Mucosa of stomach (tissue), 1 donor: Measurements from ENCODE around the gene TRIM74.
"Not testable (repeated sequence)": the region's sequence is repeated elsewhere in the genome, so short reads cannot be mapped to it uniquely, and the experiment has no call there.

Experiments used
- H3K27me3 ChIP-seq: one replicate; pipeline ENCODE4 v1.7.0; 2013; ENCODE audit warnings: mild to moderate bottlenecking, low read length; ENCODE audit not compliant: control insufficient read depth, insufficient read depth
- H3K36me3 ChIP-seq: one replicate; pipeline ENCODE4 v1.7.0; 2013; ENCODE audit warnings: low read length; ENCODE audit not compliant: control insufficient read depth, insufficient read depth
- H3K4me1 ChIP-seq: one replicate; pipeline ENCODE4 v1.7.0; 2013; ENCODE audit warnings: mild to moderate bottlenecking, low read length; ENCODE audit not compliant: control insufficient read depth, insufficient read depth
- H3K4me3 ChIP-seq: one replicate; pipeline ENCODE4 v1.7.0; 2013; ENCODE audit warnings: low read length
- H3K9ac ChIP-seq: one replicate; pipeline ENCODE4 v1.7.0; 2013; ENCODE audit warnings: mild to moderate bottlenecking, low read length, moderate library complexity
- H3K9me3 ChIP-seq: one replicate; pipeline ENCODE4 v1.7.0; 2013; ENCODE audit warnings: mild to moderate bottlenecking, low read length, moderate library complexity; ENCODE audit not compliant: control insufficient read depth
- donor health status: Pancreatic carcinoma.

The TRIM74 gene

GRCh38 chr7:72949686-72950085 lies 19.6 kb downstream of the TRIM74 start:
- H3K9me3 ChIP-seq, H3K4me1 ChIP-seq, H3K9ac ChIP-seq, H3K27me3 ChIP-seq, H3K36me3 ChIP-seq, H3K4me3 ChIP-seq: not testable (repeated sequence)

GRCh38 chr7:72949276-72949675 lies 20.0 kb downstream of the TRIM74 start:
- H3K27me3 ChIP-seq, H3K9me3 ChIP-seq, H3K4me3 ChIP-seq, H3K9ac ChIP-seq, H3K36me3 ChIP-seq, H3K4me1 ChIP-seq: not testable (repeated sequence)

GRCh38 chr7:72948714-72949113 lies 20.6 kb downstream of the TRIM74 start:
- not testable (repeated sequence) for H3K4me3 ChIP-seq, H3K4me1 ChIP-seq, H3K9ac ChIP-seq, H3K36me3 ChIP-seq, H3K27me3 ChIP-seq, H3K9me3 ChIP-seq

- H3K4me3 ChIP-seq, H3K9ac ChIP-seq, H3K36me3 ChIP-seq, H3K4me1 ChIP-seq, H3K27me3 ChIP-seq, H3K9me3 ChIP-seq: not testable (repeated sequence)
Measured at GRCh38 chr7:72946130-72946745, 23.0 kb downstream of the TRIM74 start.

- not testable (repeated sequence) for H3K4me1 ChIP-seq, H3K36me3 ChIP-seq
Measured at GRCh38 chr7:72945597-72945996, 23.7 kb downstream of the TRIM74 start.

GRCh38 chr7:72944937-72945336 lies 24.3 kb downstream of the TRIM74 start:
- H3K36me3 ChIP-seq, H3K27me3 ChIP-seq, H3K4me1 ChIP-seq, H3K9ac ChIP-seq, H3K9me3 ChIP-seq, H3K4me3 ChIP-seq: not testable (repeated sequence)

More at GRCh38 chr7:72945597-72945996, 23.7 kb downstream of the TRIM74 start:
- not testable (repeated sequence) for H3K9ac ChIP-seq, H3K4me3 ChIP-seq, H3K27me3 ChIP-seq, H3K9me3 ChIP-seq

GRCh38 chr7:72942956-72943355 lies 26.3 kb downstream of the TRIM74 start:
- not testable (repeated sequence) for H3K4me1 ChIP-seq, H3K27me3 ChIP-seq, H3K9ac ChIP-seq, H3K9me3 ChIP-seq, H3K36me3 ChIP-seq, H3K4me3 ChIP-seq

GRCh38 chr7:72942022-72942705 lies 27.1 kb downstream of the TRIM74 start:
- not testable (repeated sequence) for H3K9ac ChIP-seq, H3K9me3 ChIP-seq, H3K4me3 ChIP-seq, H3K4me1 ChIP-seq, H3K36me3 ChIP-seq, H3K27me3 ChIP-seq

- not testable (repeated sequence) for H3K27me3 ChIP-seq, H3K4me1 ChIP-seq, H3K36me3 ChIP-seq, H3K9me3 ChIP-seq, H3K9ac ChIP-seq, H3K4me3 ChIP-seq
Measured at GRCh38 chr7:72928216-72928615, 41.0 kb downstream of the TRIM74 start.

GRCh38 chr7:72927791-72928190 lies 41.5 kb downstream of the TRIM74 start:
- H3K36me3 ChIP-seq, H3K4me1 ChIP-seq, H3K9ac ChIP-seq, H3K27me3 ChIP-seq, H3K4me3 ChIP-seq, H3K9me3 ChIP-seq: not testable (repeated sequence)

- Histone ChIP-seq H3K36me3 (no peaks in the 10 kb centered on the region), H3K9me3 (no peaks in the 10 kb centered on the region), H3K9ac (peak overlapping the region; percentile 95), H3K27me3 (no peaks in the 10 kb centered on the region), H3K4me3 (no peak overlapping the region), H3K4me1 (peaks cover 4% of the 10 kb centered on the region)
Measured at GRCh38 chr7:72925546-72926120, 43.6 kb downstream of the TRIM74 start.

GRCh38 chr7:72924733-72925545 lies 44.3 kb downstream of the TRIM74 start, which contains the start of gene POM121:
Gene POM121 (plus strand): TSS chr7:72925095. CDS start chr7:72925122, 27 bp downstream.
- no peaks in the 10 kb centered on the region for H3K36me3 ChIP-seq
- peak within 1 kb of the TSS; percentile 99 for H3K4me3 ChIP-seq
- peaks cover 4% of the 10 kb centered on the region for H3K4me1 ChIP-seq
- H3K27me3 ChIP-seq, result no peaks in the 10 kb centered on the region
- H3K9me3 ChIP-seq, result no peaks in the 10 kb centered on the region
- H3K9ac ChIP-seq, result peak within 1 kb of the TSS; percentile 95
